Natural killer cell (primary cell): ENCODE results near the gene PLD4. TPM values are rescaled to one million over a fixed set of nuclear protein-coding genes. Genes with fewer than 3 reads are reported as not detected.

Experiments used
- ATAC-seq, 3 donors: fragments of 150-1000 bp in 2 of 3; fragments of 200-7000 bp in 1 of 3; cut with Tn5 transposase; 1 replicate in 1 of 3; 2 replicates in 2 of 3; pipeline ENCODE4 v1.10.0; 2021; ENCODE audit warnings: mild to moderate bottlenecking in 2 of 3, moderate library complexity in 2 of 3
- DNase-seq, 2 donors: peaks; one replicate each; pipeline versions ENCODE4 v3.0.0 to v3.0.0-alpha.2; 2013 to 2021; ENCODE audit warnings: mixed read lengths in 1 of 2
- H3K27ac ChIP-seq: one replicate; pipeline ENCODE4 v1.5.1; 2013; ENCODE audit warnings: mild to moderate bottlenecking, low read length
- H3K27me3 ChIP-seq: one replicate; pipeline ENCODE4 v1.6.1; 2013; ENCODE audit warnings: low read length; ENCODE audit not compliant: control insufficient read depth, insufficient read depth
- H3K36me3 ChIP-seq: one replicate; pipeline ENCODE4 v1.6.1; 2013; ENCODE audit warnings: low read length; ENCODE audit not compliant: control insufficient read depth, insufficient read depth
- H3K4me1 ChIP-seq: one replicate; pipeline ENCODE4 v1.6.1; 2013; ENCODE audit warnings: low read length; ENCODE audit not compliant: control insufficient read depth, insufficient read depth
- H3K4me3 ChIP-seq: one replicate; pipeline ENCODE4 v1.5.1; 2013; ENCODE audit warnings: low read length
- H3K9me3 ChIP-seq: one replicate; pipeline ENCODE4 v1.6.1; 2013; ENCODE audit warnings: low read length; ENCODE audit not compliant: control insufficient read depth, insufficient read depth
- H3K27ac Mint-ChIP-seq, 2 donors: one replicate each; pipeline ENCODE4 v1.8.0; 2022; ENCODE audit warnings: mild to moderate bottlenecking in 2 of 2, mixed read lengths in 2 of 2, moderate library complexity in 1 of 2
- H3K27me3 Mint-ChIP-seq, 2 donors: one replicate each; pipeline ENCODE4 v1.8.0; 2022; ENCODE audit warnings: low read depth in 2 of 2, mixed read lengths in 2 of 2
- H3K36me3 Mint-ChIP-seq: one replicate; pipeline ENCODE4 v1.8.0; 2022; ENCODE audit warnings: mixed read lengths
- H3K4me1 Mint-ChIP-seq, 2 donors: one replicate each; pipeline ENCODE4 v1.8.0; 2022; ENCODE audit warnings: mixed read lengths in 2 of 2
- H3K4me3 Mint-ChIP-seq: one replicate; pipeline ENCODE4 v1.8.0; 2022; ENCODE audit warnings: mild to moderate bottlenecking, moderate library complexity, mixed read lengths
- H3K9me3 Mint-ChIP-seq, 2 donors: one replicate each; pipeline ENCODE4 v1.8.0; 2022; ENCODE audit warnings: mixed read lengths in 2 of 2
- WGBS: methylation state at CpG from one replicate; pipeline ENCODE4 v1.1.7; 2013; ENCODE audit warnings: missing lambda C conversion rate; ENCODE audit not compliant: insufficient coverage; 5-methylcytosine and 5-hydroxymethylcytosine counted together
- intact Hi-C: fragments of 100-400 bp; cut with micrococcal nuclease; formaldehyde crosslinking; loops from one replicate; pipeline ENCODE4 v1.14.2; 2022
- total RNA-seq, 4 donors: library from RNA; stranded (reverse); fragments of 120-200 nt in 1 of 4; gene quantifications; one replicate each; pipeline versions ENCODE4 v1.2.3 to v1.2.4, GENCODE V29; 2013 to 2022
- TF ChIP-seq, protein P1 (sequence below): fragments of 200-600 bp; IDR thresholded peaks from one replicate; pipeline ENCODE4 v1.8.0; 2022; ENCODE audit warnings: antibody characterized with exemption

PLD4 gene
- total RNA-seq, 3 donors from 2014 or later (not counting 1 experiment from before 2014, with no cell fraction given) = 1.7 to 7.2 (median 2.9) TPM

DNA sequence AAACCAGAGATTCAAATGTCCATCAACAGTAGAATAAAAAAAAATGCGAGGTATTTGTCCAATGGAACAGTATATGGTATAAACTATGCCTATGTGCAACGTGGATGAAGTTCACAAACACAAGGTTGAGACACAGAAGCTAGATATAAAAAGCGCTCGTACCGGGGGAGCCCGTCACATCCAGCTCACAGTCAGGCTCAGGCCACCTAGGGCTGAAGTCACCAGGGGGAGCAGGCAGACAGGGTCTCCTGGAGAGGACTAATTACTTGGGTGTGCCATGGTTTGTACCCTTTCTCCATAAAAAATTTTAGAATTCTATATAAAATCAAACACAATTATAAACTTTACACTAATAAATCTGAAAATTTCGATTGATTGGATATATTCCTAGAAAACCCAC lies 39.9 kb downstream of the PLD4 start:
- ATAC-seq = no peak
- 84% methylated on average over 7 of the region's 7 CpGs for WGBS
- TF ChIP-seq, protein P1, sequence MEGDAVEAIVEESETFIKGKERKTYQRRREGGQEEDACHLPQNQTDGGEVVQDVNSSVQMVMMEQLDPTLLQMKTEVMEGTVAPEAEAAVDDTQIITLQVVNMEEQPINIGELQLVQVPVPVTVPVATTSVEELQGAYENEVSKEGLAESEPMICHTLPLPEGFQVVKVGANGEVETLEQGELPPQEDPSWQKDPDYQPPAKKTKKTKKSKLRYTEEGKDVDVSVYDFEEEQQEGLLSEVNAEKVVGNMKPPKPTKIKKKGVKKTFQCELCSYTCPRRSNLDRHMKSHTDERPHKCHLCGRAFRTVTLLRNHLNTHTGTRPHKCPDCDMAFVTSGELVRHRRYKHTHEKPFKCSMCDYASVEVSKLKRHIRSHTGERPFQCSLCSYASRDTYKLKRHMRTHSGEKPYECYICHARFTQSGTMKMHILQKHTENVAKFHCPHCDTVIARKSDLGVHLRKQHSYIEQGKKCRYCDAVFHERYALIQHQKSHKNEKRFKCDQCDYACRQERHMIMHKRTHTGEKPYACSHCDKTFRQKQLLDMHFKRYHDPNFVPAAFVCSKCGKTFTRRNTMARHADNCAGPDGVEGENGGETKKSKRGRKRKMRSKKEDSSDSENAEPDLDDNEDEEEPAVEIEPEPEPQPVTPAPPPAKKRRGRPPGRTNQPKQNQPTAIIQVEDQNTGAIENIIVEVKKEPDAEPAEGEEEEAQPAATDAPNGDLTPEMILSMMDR = no peak
- intact Hi-C loops = no loop called here
- H3K27ac ChIP-seq = no peak overlapping the region
- H3K9me3 Mint-ChIP-seq = no peaks in the 10 kb centered on the region
- H3K27me3 ChIP-seq = peaks cover 2% of the 10 kb centered on the region
- no peaks in the 10 kb centered on the region for H3K4me1 Mint-ChIP-seq
- no peak overlapping the region for H3K4me3 ChIP-seq
- peaks cover 5% of the 10 kb centered on the region for H3K4me1 ChIP-seq
- no peaks in the 10 kb centered on the region for H3K36me3 ChIP-seq
- peaks cover 0 to 8% of the 10 kb centered on the region in 2 donors for H3K27me3 Mint-ChIP-seq
- no peak overlapping the region for H3K27ac Mint-ChIP-seq
- no peak overlapping the region for H3K4me3 Mint-ChIP-seq
- H3K36me3 Mint-ChIP-seq = no peaks in the 10 kb centered on the region
- H3K9me3 ChIP-seq = no peaks in the 10 kb centered on the region
- DNase-seq = no peak

DNA sequence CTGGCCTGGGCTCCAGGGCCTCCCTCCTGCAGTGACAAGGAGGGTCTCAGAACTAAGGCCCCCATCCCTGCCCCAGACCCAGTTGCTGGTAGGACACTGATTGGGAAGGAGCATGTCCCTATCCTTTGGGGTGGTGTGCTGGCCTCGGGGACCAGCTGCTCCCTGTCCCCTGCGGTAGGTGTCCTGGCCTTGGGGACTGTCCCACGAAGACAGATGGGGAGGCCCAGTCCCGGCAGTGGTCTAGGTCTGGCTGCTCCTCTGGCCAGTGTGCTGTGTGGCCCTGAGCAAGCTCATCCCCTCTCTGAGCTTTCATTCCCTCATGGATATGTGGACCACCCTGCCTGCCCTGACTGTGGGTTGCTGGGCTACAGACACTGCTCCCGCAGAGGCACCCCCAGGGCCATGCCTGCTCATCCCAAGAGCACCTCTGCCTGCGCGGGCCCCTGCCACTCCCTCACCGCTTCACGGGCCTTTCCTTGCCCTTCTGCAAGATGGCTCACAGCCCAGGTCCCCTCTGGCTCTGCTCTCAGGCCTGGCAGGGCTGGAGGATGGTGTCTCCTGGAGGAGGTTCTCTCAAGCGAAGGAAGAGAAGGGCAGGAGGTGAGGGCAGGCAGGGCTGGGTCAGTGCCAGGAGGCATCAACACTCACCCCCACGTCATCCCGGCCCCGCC lies 41.0 kb downstream of the PLD4 start:
- TF ChIP-seq, protein P1 = no peak
- H3K4me1 ChIP-seq = peaks cover 5% of the 10 kb centered on the region
- no peak overlapping the region for H3K4me3 Mint-ChIP-seq
- 94% methylated on average over 13 of the region's 13 CpGs for WGBS
- H3K27me3 Mint-ChIP-seq = peaks cover 0 to 8% of the 10 kb centered on the region in 2 donors
- no peaks in the 10 kb centered on the region for H3K9me3 ChIP-seq
- H3K36me3 Mint-ChIP-seq = no peaks in the 10 kb centered on the region
- H3K27ac Mint-ChIP-seq = no peak overlapping the region
- H3K27ac ChIP-seq = no peak overlapping the region
- no peaks in the 10 kb centered on the region for H3K4me1 Mint-ChIP-seq
- DNase-seq (no peak), ATAC-seq (peak in 1 of 3 donors; percentile 8)
- no peak overlapping the region for H3K4me3 ChIP-seq
- peaks cover 2% of the 10 kb centered on the region for H3K27me3 ChIP-seq
- no peaks in the 10 kb centered on the region for H3K36me3 ChIP-seq
- intact Hi-C loops = no loop called here
- H3K9me3 Mint-ChIP-seq = no peaks in the 10 kb centered on the region

DNA sequence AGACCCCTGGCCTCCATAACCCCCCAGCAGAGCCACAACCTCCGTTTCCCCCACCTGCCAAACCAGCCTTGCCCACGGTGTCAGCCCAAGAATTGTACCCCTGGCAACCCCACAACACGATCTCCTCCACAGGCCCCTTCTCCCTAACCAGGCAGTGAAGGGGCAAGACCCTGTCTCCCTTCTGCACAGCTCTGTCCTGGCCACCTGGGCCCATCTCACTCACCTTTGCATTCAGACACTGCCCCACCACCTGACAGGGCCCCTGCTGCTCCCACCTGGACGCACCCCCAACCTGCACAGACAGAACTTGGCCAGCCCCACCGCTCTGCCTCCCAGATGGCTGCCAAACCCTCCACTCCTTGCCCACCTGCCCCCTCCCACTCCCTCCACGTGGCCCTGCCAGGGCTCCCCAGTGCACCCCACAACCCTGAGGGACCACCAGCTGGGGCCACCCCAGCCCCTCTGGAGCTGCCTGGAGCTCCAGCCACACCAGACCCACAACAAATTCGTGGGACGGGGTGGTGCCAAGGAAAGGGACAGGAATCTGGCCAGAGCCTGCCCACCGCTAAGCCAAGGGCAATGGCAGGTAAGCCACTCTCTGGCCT lies 41.7 kb downstream of the PLD4 start:
- Histone ChIP-seq H3K4me1 (peaks cover 5% of the 10 kb centered on the region), H3K9me3 (no peaks in the 10 kb centered on the region), H3K4me3 (no peak overlapping the region), H3K27ac (no peak overlapping the region), H3K36me3 (no peaks in the 10 kb centered on the region), H3K27me3 (peaks cover 2% of the 10 kb centered on the region)
- no peaks in the 10 kb centered on the region for H3K9me3 Mint-ChIP-seq
- H3K27ac Mint-ChIP-seq = no peak overlapping the region
- WGBS = 83% methylated on average over 9 of the region's 9 CpGs
- peaks cover 0 to 8% of the 10 kb centered on the region in 2 donors for H3K27me3 Mint-ChIP-seq
- no peaks in the 10 kb centered on the region for H3K4me1 Mint-ChIP-seq
- DNase-seq (no peak), ATAC-seq (no peak)
- TF ChIP-seq, protein P1 = no peak
- intact Hi-C loops = no loop called here
- H3K4me3 Mint-ChIP-seq = no peak overlapping the region
- H3K36me3 Mint-ChIP-seq = no peaks in the 10 kb centered on the region
